Measurements from ENCODE around the gene USP11.

USP11 gene

DNA sequence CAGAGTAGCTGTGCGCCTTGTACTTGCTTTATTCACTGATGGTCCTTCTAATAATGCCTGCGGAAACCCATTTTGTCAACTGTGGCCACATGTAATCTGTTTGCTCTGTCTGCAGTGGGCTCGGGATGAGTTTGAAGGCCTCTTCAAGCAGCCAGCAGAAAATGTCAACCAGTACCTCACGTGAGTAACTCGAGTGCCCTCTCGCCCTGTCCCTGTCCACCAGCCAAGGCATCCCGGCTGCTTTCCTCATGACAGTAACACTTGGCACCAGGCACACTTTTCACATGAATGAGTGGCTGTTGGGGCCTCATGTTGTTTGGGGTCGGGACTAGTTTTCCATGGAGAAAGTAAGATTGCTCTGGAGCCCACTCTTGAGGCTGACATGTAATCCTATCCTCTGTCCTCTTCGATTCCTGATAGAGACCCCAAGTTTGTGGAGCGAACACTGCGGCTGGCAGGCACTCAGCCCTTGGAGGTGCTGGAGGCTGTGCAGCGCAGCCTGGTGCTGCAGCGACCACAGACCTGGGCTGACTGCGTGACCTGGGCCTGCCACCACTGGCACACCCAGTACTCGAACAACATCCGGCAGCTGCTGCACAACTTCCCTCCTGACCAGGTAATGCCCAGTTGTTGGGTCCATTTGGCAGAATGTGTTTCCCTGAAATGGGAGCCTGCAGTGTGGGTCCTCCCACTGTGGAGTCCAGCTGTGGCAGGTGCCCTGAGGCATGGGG lies 23.1 kb upstream of the USP11 start:
- ATAC-seq = no peak
- TF ChIP-seq, protein P1, sequence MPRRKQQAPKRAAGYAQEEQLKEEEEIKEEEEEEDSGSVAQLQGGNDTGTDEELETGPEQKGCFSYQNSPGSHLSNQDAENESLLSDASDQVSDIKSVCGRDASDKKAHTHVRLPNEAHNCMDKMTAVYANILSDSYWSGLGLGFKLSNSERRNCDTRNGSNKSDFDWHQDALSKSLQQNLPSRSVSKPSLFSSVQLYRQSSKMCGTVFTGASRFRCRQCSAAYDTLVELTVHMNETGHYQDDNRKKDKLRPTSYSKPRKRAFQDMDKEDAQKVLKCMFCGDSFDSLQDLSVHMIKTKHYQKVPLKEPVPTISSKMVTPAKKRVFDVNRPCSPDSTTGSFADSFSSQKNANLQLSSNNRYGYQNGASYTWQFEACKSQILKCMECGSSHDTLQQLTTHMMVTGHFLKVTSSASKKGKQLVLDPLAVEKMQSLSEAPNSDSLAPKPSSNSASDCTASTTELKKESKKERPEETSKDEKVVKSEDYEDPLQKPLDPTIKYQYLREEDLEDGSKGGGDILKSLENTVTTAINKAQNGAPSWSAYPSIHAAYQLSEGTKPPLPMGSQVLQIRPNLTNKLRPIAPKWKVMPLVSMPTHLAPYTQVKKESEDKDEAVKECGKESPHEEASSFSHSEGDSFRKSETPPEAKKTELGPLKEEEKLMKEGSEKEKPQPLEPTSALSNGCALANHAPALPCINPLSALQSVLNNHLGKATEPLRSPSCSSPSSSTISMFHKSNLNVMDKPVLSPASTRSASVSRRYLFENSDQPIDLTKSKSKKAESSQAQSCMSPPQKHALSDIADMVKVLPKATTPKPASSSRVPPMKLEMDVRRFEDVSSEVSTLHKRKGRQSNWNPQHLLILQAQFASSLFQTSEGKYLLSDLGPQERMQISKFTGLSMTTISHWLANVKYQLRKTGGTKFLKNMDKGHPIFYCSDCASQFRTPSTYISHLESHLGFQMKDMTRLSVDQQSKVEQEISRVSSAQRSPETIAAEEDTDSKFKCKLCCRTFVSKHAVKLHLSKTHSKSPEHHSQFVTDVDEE (CRISPR knock-in tag; IDR thresholded peaks at IDR 0.05) = no peak

DNA sequence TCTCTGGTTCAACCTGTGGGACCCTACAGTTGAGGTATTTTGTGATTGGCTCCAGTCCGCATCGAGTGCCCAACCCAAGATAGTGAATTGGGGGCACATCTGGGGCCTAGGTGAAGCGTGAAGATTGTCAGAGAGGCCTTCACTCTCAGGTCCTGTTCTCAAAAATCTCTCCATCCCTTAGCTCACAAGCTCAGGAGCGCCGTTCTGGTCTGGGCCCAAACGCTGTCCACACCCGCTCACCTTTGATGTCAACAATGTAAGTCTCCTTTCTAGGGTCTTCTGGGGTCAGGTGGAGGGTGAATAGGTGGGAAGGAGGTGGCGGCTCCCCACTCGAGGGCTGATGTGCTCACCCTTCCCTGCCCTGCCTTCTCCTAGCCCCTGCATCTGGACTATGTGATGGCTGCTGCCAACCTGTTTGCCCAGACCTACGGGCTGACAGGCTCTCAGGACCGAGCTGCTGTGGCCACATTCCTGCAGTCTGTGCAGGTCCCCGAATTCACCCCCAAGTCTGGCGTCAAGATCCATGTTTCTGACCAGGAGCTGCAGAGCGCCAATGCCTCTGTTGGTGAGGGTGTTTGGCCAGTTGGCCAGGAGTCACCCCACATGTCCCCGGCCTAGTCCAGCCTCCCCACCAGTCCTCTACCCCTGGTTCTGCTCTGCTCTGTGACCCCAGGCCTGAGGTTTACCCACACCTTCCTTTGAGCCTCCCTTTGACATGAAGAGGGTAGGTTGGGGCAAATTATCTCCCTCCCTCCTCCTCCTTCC lies 22.0 kb upstream of the USP11 start:
- TF ChIP-seq PPARA (CRISPR knock-in tag; IDR thresholded peaks at IDR 0.05; ENCODE audit: borderline replicate concordance) (no peak), ZFP30 (CRISPR knock-in tag; IDR thresholded peaks at IDR 0.05) (no peak), ZNF8 (CRISPR knock-in tag; IDR thresholded peaks at IDR 0.05) (no peak), ESRRG (CRISPR knock-in tag; IDR thresholded peaks at IDR 0.05) (no peak), CREB5 (CRISPR knock-in tag; IDR thresholded peaks at IDR 0.05; ENCODE audit: low read depth) (no peak), OSR1 (CRISPR knock-in tag; IDR thresholded peaks at IDR 0.05) (no peak)
- no peak for ATAC-seq

- ATAC-seq = no peak
- no peak for TF ChIP-seq OSR1 (CRISPR knock-in tag; IDR thresholded peaks at IDR 0.05)
- no peak for TF ChIP-seq ESRRG (CRISPR knock-in tag; IDR thresholded peaks at IDR 0.05)
- TF ChIP-seq POU6F1 (CRISPR knock-in tag; IDR thresholded peaks at IDR 0.05; ENCODE audit: borderline replicate concordance, low read depth) = no peak
- no peak for TF ChIP-seq ZNF565 (CRISPR knock-in tag; conservative IDR thresholded peaks at IDR 0.05; ENCODE audit: low read depth)
- TF ChIP-seq ARNTL (CRISPR knock-in tag; IDR thresholded peaks at IDR 0.05; ENCODE audit: borderline replicate concordance, low read depth) = no peak
- TF ChIP-seq ZC3H10 (CRISPR knock-in tag; IDR thresholded peaks at IDR 0.05) = no peak
- no peak for TF ChIP-seq ISL1 (CRISPR knock-in tag; IDR thresholded peaks at IDR 0.05)
These were observed 20.2 kb upstream of the USP11 start for GRCh38 chrX:47212381-47213293.

- no peak for ATAC-seq
- no peak for TF ChIP-seq GLIS3 (CRISPR knock-in tag; IDR thresholded peaks at IDR 0.05)
- TF ChIP-seq PPARA (CRISPR knock-in tag; IDR thresholded peaks at IDR 0.05; ENCODE audit: borderline replicate concordance) = no peak
- TF ChIP-seq ARNTL (CRISPR knock-in tag; IDR thresholded peaks at IDR 0.05; ENCODE audit: borderline replicate concordance, low read depth) = no peak
- TF ChIP-seq ZNF70 (CRISPR knock-in tag; IDR thresholded peaks at IDR 0.05) = no peak
- TF ChIP-seq BACH2 (CRISPR knock-in tag; IDR thresholded peaks at IDR 0.05; ENCODE audit: borderline replicate concordance) = no peak
- TF ChIP-seq RARB (CRISPR knock-in tag; IDR thresholded peaks at IDR 0.05) = no peak
- TF ChIP-seq CREB5 (CRISPR knock-in tag; IDR thresholded peaks at IDR 0.05; ENCODE audit: low read depth) = no peak
These were observed 18.3 kb upstream of the USP11 start for GRCh38 chrX:47214435-47215077.

All from SK-N-SH treated with all-trans-retinoic acid at 6 μM for 48 hours (cell line).